Chondrocyte (in vitro differentiated cells): Measurements from ENCODE around the gene PRKAR1A. TPM values are rescaled to one million over a fixed set of nuclear protein-coding genes. Genes with fewer than 3 reads are reported as not detected.
"Not testable (repeated sequence)": the region's sequence is repeated elsewhere in the genome, so short reads cannot be mapped to it uniquely, and the experiment has no call there.

Source experiments
- DNase-seq: peaks from one replicate; pipeline ENCODE4 v3.0.0; 2021; ENCODE audit warnings: mixed read lengths, low spot score
- H3K27ac Mint-ChIP-seq: one replicate; pipeline ENCODE4 v1.8.0; 2021; ENCODE audit warnings: mild to moderate bottlenecking, moderate library complexity, mixed read lengths; ENCODE audit not compliant: unreplicated experiment
- H3K27me3 Mint-ChIP-seq: 2 replicates; pipeline ENCODE4 v1.8.0; 2021; ENCODE audit warnings: low read depth, mixed read lengths
- H3K36me3 Mint-ChIP-seq: 2 replicates; pipeline ENCODE4 v1.8.0; 2021; ENCODE audit warnings: low read depth, mixed read lengths
- H3K4me1 Mint-ChIP-seq: 2 replicates; pipeline ENCODE4 v1.8.0; 2021; ENCODE audit warnings: low read depth, mild to moderate bottlenecking, mixed read lengths
- H3K4me3 Mint-ChIP-seq: one replicate; pipeline ENCODE4 v1.8.0; 2021; ENCODE audit warnings: mild to moderate bottlenecking, moderate library complexity, mixed read lengths; ENCODE audit not compliant: unreplicated experiment
- H3K9me3 Mint-ChIP-seq: 2 replicates; pipeline ENCODE4 v1.8.0; 2021; ENCODE audit warnings: low read depth, mixed read lengths
- CTCF ChIP-seq: fragments of 200-600 bp; sonication (generic); IDR thresholded peaks from 2 replicates; pipeline ENCODE4 v1.5.0; 2021; ENCODE audit warnings: antibody characterized with exemption, mild to moderate bottlenecking, moderate library complexity
- total RNA-seq: library from RNA; stranded (reverse); gene quantifications from 3 replicates; pipeline ENCODE4 v1.2.1, GENCODE V29; 2021

The PRKAR1A gene
- total RNA-seq, 1 donor from 2014 or later, result 269 TPM

GRCh38 chr17:68581863-68582645 is 69.8 kb downstream of the PRKAR1A start:
- H3K27ac Mint-ChIP-seq, result no peak overlapping the region
- no peak for DNase-seq
- H3K9me3 Mint-ChIP-seq, result peaks cover 4% of the 10 kb centered on the region
- H3K4me3 Mint-ChIP-seq, result no peak overlapping the region
- no peak for TF ChIP-seq CTCF
- no peaks in the 10 kb centered on the region for H3K4me1 Mint-ChIP-seq
- no peaks in the 10 kb centered on the region for H3K36me3 Mint-ChIP-seq
- H3K27me3 Mint-ChIP-seq, result no peaks in the 10 kb centered on the region

DNA sequence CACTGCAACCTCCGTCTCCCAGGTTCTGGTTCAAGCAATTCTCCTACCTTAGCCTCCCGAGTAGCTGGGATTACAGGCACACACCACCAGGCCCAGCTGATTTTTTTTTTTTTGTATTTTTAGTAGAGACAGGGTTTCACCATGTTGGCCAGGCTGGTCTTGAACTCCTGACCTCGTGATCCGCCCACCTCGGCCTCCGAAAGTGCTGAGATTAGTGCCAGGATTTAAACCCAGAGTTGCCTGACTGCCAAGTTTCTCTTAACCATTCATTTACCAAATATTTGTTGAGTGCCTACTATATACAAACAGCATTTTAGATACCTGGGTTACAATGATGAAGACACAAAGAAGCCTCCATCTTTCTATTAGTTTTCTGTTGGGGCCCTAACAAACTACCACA is 70.6 kb downstream of the PRKAR1A start:
- not testable (repeated sequence) for H3K4me1 Mint-ChIP-seq, H3K27me3 Mint-ChIP-seq, H3K9me3 Mint-ChIP-seq

DNA sequence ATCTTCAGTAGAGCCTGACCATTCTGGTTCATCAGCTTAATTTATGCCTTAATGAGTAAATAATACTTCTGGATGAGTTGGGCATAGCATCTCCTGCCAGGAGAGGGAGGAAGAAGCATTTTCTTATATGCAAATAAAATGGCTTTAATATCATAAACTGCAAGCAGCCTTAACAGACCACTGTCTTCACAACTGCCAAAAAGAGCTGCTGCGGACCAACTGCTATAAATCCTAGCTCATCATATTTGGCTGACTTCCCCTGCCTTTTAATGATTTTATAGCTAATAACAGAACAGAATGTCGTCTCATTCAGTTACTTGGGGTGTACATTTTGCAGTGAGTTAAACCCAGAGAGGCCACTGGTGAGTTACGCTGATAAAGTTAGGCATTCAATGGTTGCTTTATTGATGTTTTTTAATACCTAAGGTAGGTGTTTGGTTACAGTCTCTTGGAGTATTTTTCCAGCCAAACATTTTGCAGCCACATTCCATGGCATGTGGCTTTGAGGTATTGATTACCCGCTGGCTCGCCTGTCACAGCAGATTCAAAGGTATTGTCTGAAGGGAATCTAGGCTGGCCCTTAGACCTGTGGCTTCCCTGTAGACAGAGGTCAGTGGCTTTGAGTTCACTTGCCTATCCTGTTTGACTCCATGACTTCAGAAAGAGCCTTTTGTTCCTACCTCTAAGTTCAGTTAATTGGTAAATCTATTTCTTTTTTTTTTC is 72.5 kb downstream of the PRKAR1A start:
- Mint-ChIP-seq H3K4me3 (no peak overlapping the region), H3K4me1 (no peaks in the 10 kb centered on the region), H3K9me3 (peaks cover 12% of the 10 kb centered on the region), H3K27me3 (no peaks in the 10 kb centered on the region), H3K27ac (no peak overlapping the region), H3K36me3 (no peaks in the 10 kb centered on the region)
- TF ChIP-seq CTCF, result no peak
- DNase-seq, result no peak

More for the DNA sequence above, 70.6 kb downstream of the PRKAR1A start:
- H3K4me3 Mint-ChIP-seq, H3K27ac Mint-ChIP-seq, DNase-seq, H3K36me3 Mint-ChIP-seq: not testable (repeated sequence)

DNA sequence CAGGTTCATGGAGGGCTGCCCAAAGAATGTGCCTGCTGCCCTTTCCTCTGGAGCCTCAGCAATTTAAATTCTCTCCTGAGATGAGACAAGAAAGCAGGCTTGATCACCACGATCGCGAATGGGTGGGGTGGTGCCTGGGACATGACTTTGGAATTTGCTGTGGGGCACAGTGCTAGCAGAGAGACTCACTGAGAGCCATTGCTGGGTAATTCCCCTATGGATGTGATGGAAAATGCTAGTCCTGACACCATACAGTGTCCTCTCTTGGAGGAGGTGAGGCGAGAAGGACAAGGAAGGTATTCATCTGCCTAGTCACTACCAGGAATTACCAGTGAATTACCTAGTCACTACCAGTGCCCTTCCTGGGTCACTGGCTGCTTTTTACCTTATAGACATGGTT is 73.4 kb downstream of the PRKAR1A start:
- Mint-ChIP-seq H3K27ac (no peak overlapping the region), H3K36me3 (no peaks in the 10 kb centered on the region), H3K4me1 (no peaks in the 10 kb centered on the region), H3K27me3 (no peaks in the 10 kb centered on the region), H3K4me3 (no peak overlapping the region), H3K9me3 (peaks cover 12% of the 10 kb centered on the region)
- no peak for TF ChIP-seq CTCF
- DNase-seq, result no peak

- DNase-seq, result no peak
- peaks cover 12% of the 10 kb centered on the region for H3K9me3 Mint-ChIP-seq
- H3K36me3 Mint-ChIP-seq, result no peaks in the 10 kb centered on the region
- peaks cover 4% of the 10 kb centered on the region for H3K27me3 Mint-ChIP-seq
- no peak overlapping the region for H3K27ac Mint-ChIP-seq
- H3K4me1 Mint-ChIP-seq, result no peaks in the 10 kb centered on the region
- no peak overlapping the region for H3K4me3 Mint-ChIP-seq
- TF ChIP-seq CTCF, result no peak
Measured at GRCh38 chr17:68587026-68587425, 74.8 kb downstream of the PRKAR1A start.
